Nephron (organoid): ENCODE measurements around the gene RSPH10B.
"Not testable (repeated sequence)": the region's sequence is repeated elsewhere in the genome, so short reads cannot be mapped to it uniquely, and the experiment has no call there.

Experiments
- H3K27ac Mint-ChIP-seq, 3 experiments: 2 replicates each; pipeline ENCODE4 v1.8.0; 2020; ENCODE audit warnings: mixed read lengths in 3 of 3, mild to moderate bottlenecking in 2 of 3, moderate library complexity in 1 of 3
- H3K27me3 Mint-ChIP-seq: 2 replicates; pipeline ENCODE4 v1.8.0; 2021; ENCODE audit warnings: low read depth, mild to moderate bottlenecking, moderate library complexity, mixed read lengths
- H3K36me3 Mint-ChIP-seq: 2 replicates; pipeline ENCODE4 v1.8.0; 2020; ENCODE audit warnings: low read depth, mixed read lengths
- H3K4me1 Mint-ChIP-seq: 2 replicates; pipeline ENCODE4 v1.8.0; 2020; ENCODE audit warnings: mixed read lengths
- H3K4me3 Mint-ChIP-seq, 3 experiments: 2 replicates each; pipeline ENCODE4 v1.8.0; 2020; ENCODE audit warnings: mild to moderate bottlenecking in 3 of 3, mixed read lengths in 3 of 3, moderate library complexity in 2 of 3
- H3K9me3 Mint-ChIP-seq: 2 replicates; pipeline ENCODE4 v1.8.0; 2020; ENCODE audit warnings: mixed read lengths
- TF ChIP-seq, protein P1 (sequence below), 3 experiments: fragments of 200-600 bp; sonication (generic); IDR thresholded peaks; one replicate each; pipeline ENCODE4 v1.5.0; 2021; ENCODE audit warnings: antibody characterized with exemption in 3 of 3; ENCODE audit not compliant: unreplicated experiment in 3 of 3

The RSPH10B gene

DNA sequence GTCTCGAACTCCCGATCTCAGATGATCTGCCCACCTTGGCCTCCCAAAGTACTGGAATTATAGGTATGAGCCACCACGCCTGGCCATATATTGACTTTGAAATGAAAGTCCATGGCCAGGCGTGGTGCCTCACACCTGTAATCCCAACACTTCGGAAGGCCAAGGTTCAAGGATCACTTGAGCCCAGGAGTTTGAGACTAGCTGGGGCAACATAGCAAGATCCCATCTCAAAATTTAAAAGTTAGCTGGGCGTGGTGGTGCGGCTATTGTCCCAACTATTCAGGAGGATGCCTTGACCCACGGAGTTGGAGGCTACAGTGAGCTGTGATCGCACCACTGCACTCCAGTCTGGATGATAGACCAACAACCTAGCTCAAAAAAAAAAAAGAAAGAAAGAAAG, 78.0 kb downstream of the RSPH10B start:
- H3K9me3 Mint-ChIP-seq, result no peaks in the 10 kb centered on the region
- no peaks in the 10 kb centered on the region for H3K36me3 Mint-ChIP-seq
- no peaks in the 10 kb centered on the region for H3K4me1 Mint-ChIP-seq
- H3K27me3 Mint-ChIP-seq, result no peaks in the 10 kb centered on the region
- H3K4me3 Mint-ChIP-seq, result no peak overlapping the region
- TF ChIP-seq, protein P1, sequence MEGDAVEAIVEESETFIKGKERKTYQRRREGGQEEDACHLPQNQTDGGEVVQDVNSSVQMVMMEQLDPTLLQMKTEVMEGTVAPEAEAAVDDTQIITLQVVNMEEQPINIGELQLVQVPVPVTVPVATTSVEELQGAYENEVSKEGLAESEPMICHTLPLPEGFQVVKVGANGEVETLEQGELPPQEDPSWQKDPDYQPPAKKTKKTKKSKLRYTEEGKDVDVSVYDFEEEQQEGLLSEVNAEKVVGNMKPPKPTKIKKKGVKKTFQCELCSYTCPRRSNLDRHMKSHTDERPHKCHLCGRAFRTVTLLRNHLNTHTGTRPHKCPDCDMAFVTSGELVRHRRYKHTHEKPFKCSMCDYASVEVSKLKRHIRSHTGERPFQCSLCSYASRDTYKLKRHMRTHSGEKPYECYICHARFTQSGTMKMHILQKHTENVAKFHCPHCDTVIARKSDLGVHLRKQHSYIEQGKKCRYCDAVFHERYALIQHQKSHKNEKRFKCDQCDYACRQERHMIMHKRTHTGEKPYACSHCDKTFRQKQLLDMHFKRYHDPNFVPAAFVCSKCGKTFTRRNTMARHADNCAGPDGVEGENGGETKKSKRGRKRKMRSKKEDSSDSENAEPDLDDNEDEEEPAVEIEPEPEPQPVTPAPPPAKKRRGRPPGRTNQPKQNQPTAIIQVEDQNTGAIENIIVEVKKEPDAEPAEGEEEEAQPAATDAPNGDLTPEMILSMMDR (IDR thresholded peaks at IDR 0.05; ENCODE audit: unreplicated experiment in 3 of 3), result no peak
- H3K27ac Mint-ChIP-seq, result no peak overlapping the region

DNA sequence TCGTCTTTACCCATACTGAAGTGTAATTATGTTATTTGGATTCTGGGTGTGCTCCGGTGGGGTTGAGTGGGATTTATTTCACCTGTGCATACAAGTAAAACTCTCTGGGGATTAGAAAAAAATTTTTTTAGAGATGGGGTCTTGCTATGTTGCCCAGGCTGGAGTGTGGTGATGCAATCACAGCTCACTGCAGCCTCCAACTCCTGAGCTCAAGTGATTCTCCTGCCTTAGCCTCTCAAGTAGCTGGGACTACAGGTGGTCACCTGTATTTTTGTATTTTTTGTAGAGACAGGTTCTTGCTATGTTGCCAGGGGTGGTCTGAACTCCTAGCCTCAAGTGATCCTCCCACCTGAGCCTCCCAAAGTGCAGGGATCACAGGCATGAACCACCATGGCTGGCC, 80.2 kb downstream of the RSPH10B start:
- H3K36me3 Mint-ChIP-seq, H3K4me3 Mint-ChIP-seq, H3K27ac Mint-ChIP-seq, H3K4me1 Mint-ChIP-seq, H3K27me3 Mint-ChIP-seq, H3K9me3 Mint-ChIP-seq: not testable (repeated sequence)

DNA sequence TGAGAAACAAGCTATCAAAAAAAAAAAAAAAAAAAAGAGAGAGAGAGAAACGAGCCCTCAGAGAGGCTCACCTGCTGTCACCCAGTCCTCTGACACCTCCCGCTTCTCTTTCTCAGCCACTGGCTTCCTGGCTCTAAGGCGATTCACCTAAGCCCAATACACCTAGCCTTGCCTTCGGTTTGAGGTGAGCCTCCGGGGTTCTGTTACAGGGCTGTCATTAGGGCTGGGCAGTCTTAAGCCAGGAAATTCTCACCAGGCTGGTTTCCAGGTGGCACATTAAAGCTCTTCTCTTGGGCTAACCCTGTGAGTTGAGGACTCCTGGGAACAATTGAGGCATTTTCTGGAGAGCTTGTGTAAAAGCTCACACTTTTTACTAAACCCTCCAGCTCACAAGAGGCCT, 82.5 kb downstream of the RSPH10B start:
- not testable (repeated sequence) for H3K4me1 Mint-ChIP-seq, H3K4me3 Mint-ChIP-seq, H3K36me3 Mint-ChIP-seq, H3K27ac Mint-ChIP-seq, H3K27me3 Mint-ChIP-seq, H3K9me3 Mint-ChIP-seq

DNA sequence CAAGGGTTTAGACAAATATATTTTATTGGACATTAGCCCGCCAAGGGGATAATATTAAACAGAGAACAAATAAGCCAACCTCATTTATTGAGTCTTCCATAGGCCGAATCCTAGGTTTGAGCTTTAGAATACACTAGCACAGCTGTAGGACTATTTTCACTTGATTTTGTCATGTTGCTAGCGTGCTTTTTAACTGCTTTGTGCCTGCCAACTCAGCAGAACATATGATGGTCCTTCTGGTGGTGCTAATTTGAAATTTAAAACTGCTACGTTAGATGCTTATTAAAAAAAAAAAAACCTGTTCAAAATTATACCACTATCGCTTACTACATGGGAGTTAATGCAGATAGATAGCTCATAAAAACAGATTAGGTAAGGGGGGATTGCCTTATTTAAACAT, 86.1 kb downstream of the RSPH10B start:
- not testable (repeated sequence) for H3K9me3 Mint-ChIP-seq, H3K4me3 Mint-ChIP-seq, H3K27ac Mint-ChIP-seq, H3K4me1 Mint-ChIP-seq, H3K27me3 Mint-ChIP-seq, H3K36me3 Mint-ChIP-seq

DNA sequence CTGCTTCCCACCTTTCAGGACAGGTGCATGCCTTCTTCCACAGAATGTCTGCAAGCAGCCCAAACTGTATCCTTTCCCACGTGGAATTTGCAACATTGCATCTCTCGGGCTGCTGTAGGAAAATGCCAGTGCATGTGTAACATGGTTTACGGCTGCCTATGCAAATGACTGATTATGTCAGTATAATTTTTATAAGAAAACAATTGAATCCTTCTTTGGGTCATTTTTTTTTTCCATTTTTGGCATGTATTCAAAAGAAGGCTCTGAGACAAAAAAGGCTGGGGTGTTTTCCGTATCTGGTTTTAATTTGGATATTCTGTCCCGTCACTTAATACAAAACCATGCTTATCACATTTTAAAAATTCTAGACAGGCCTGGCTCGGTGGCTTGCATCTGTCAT, 90.4 kb downstream of the RSPH10B start:
- not testable (repeated sequence) for H3K4me3 Mint-ChIP-seq, H3K27ac Mint-ChIP-seq, H3K9me3 Mint-ChIP-seq, H3K27me3 Mint-ChIP-seq, H3K36me3 Mint-ChIP-seq, H3K4me1 Mint-ChIP-seq

DNA sequence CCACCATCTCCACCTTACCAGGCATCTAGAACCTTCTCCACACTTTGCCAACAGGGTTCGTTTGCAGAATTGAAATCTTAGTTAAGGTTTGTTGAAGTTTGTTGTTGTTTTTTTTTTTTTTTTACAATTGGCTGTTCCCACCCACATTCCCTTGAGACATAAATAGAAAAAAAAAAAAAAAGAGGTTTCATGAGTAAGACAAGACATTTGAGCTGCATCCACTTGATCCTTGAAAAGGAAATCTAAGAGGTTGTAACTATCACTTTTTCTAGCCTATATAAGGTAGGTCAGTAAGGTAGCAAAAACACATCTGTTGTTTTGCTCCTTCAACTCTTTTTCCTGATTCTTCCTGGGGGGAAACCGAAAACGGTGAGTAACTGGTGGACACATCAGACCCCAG, 90.9 kb downstream of the RSPH10B start:
- H3K4me1 Mint-ChIP-seq, H3K36me3 Mint-ChIP-seq, H3K27me3 Mint-ChIP-seq, H3K4me3 Mint-ChIP-seq, H3K9me3 Mint-ChIP-seq, H3K27ac Mint-ChIP-seq: not testable (repeated sequence)
